Measurements from ENCODE around the gene NDUFS7. TPM values are rescaled to one million over a fixed set of nuclear protein-coding genes. Genes with fewer than 3 reads are reported as not detected.

NDUFS7 gene
- total RNA-seq, 1 donor from 2014 or later, result 84.3 TPM

GRCh38 chr19:1397838-1398237 lies 14.1 kb downstream of the NDUFS7 start:
- no peak for ATAC-seq (ENCODE audit: low read depth)
- H3K36me3 Mint-ChIP-seq (ENCODE audit: low read depth), result peaks cover 8% of the 10 kb centered on the region
- POLR2A ChIA-PET, result interaction anchor here (1.1 kb wide), 1 partner anchor 12 kb away, joined by 6 read pairs; no protein-coding TSS in a partner anchor
- no peak overlapping the region for H3K27ac Mint-ChIP-seq
- H3K4me3 Mint-ChIP-seq, result no peak overlapping the region
- no peaks in the 10 kb centered on the region for H3K9me3 Mint-ChIP-seq
- peaks cover 3% of the 10 kb centered on the region for H3K27me3 Mint-ChIP-seq
- TF ChIP-seq CTCF (IDR thresholded peaks at IDR 0.05), result no peak
- intact Hi-C loops (cut with micrococcal nuclease), result no loop called here
- no peak for DNase-seq
- CTCF ChIA-PET, result no interaction called here
- H3K4me1 Mint-ChIP-seq, result peaks cover 10% of the 10 kb centered on the region

- ChIA-PET POLR2A (no interaction called here), CTCF (no interaction called here)
- Mint-ChIP-seq H3K9me3 (no peaks in the 10 kb centered on the region), H3K36me3 (ENCODE audit: low read depth) (peaks cover 3% of the 10 kb centered on the region), H3K4me3 (no peak overlapping the region), H3K4me1 (peaks cover 13% of the 10 kb centered on the region), H3K27me3 (peaks cover 6% of the 10 kb centered on the region), H3K27ac (no peak overlapping the region)
- no peak for TF ChIP-seq CTCF (IDR thresholded peaks at IDR 0.05)
- DNase-seq (no peak), ATAC-seq (ENCODE audit: low read depth) (no peak)
- intact Hi-C loops (cut with micrococcal nuclease), result no loop called here
Observed at GRCh38 chr19:1399079-1399478, 15.4 kb downstream of the NDUFS7 start.

- intact Hi-C loops (cut with micrococcal nuclease), result loop anchor here (10.0 kb wide), 1 partner anchor 715 kb away; no protein-coding TSS in a partner anchor
- no peak for DNase-seq
- Mint-ChIP-seq H3K36me3 (ENCODE audit: low read depth) (no peaks in the 10 kb centered on the region), H3K27ac (no peak overlapping the region), H3K4me1 (peaks cover 13% of the 10 kb centered on the region), H3K4me3 (no peak overlapping the region), H3K27me3 (peaks cover 6% of the 10 kb centered on the region), H3K9me3 (no peaks in the 10 kb centered on the region)
- TF ChIP-seq CTCF (IDR thresholded peaks at IDR 0.05), result no peak
- ChIA-PET CTCF (no interaction called here), POLR2A (no interaction called here)
- ATAC-seq (ENCODE audit: low read depth), result no peak
Observed at GRCh38 chr19:1399745-1400144, 16.0 kb downstream of the NDUFS7 start.

GRCh38 chr19:1400281-1401137 lies 16.8 kb downstream of the NDUFS7 start:
- peak; percentile 32 for ATAC-seq (ENCODE audit: low read depth)
- POLR2A ChIA-PET, result interaction anchor here (1.1 kb wide), 1 partner anchor 17 kb away, joined by 3 read pairs; no protein-coding TSS in a partner anchor
- Mint-ChIP-seq H3K36me3 (ENCODE audit: low read depth) (no peaks in the 10 kb centered on the region), H3K4me3 (peak overlapping the region; percentile 66), H3K9me3 (no peaks in the 10 kb centered on the region), H3K27me3 (peaks cover 6% of the 10 kb centered on the region), H3K4me1 (peaks cover 13% of the 10 kb centered on the region), H3K27ac (no peak overlapping the region)
- no peak for TF ChIP-seq CTCF (IDR thresholded peaks at IDR 0.05)
- no peak for DNase-seq
- CTCF ChIA-PET, result no interaction called here
- intact Hi-C loops (cut with micrococcal nuclease), result loop anchor here (10.0 kb wide), 1 partner anchor 716 kb away; no protein-coding TSS in a partner anchor

GRCh38 chr19:1401138-1401888 lies 17.6 kb downstream of the NDUFS7 start, which contains the start of gene GAMT:
Gene GAMT, minus strand, starts transcription at chr19:1401542. Its CDS starts 66 bp downstream, at chr19:1401476.
- ATAC-seq (ENCODE audit: low read depth) (peak; percentile 89), DNase-seq (peak; percentile 62)
- ChIA-PET POLR2A (interaction anchor here (1.1 kb wide), 1 partner anchor 18 kb away, joined by 3 read pairs; no protein-coding TSS in a partner anchor), CTCF (no interaction called here)
- Mint-ChIP-seq H3K4me1 (peaks cover 15% of the 10 kb centered on the region), H3K27ac (no peak within 1 kb of the TSS), H3K4me3 (peak within 1 kb of the TSS; percentile 66), H3K27me3 (peaks cover 6% of the 10 kb centered on the region), H3K36me3 (ENCODE audit: low read depth) (no peaks in the 10 kb centered on the region), H3K9me3 (no peaks in the 10 kb centered on the region)
- TF ChIP-seq CTCF (IDR thresholded peaks at IDR 0.05), result no peak
- intact Hi-C loops (cut with micrococcal nuclease), result loop anchor here (10.0 kb wide), 1 partner anchor 717 kb away; no protein-coding TSS in a partner anchor
